ENCODE measurements around the gene FDPS. TPM values are rescaled to one million over a fixed set of nuclear protein-coding genes. Genes with fewer than 3 reads are reported as not detected.

FDPS gene
- total and polyA plus RNA-seq, 5 experiments from 2014 or later: 78.9 to 120 (median 97.2) TPM

DNA sequence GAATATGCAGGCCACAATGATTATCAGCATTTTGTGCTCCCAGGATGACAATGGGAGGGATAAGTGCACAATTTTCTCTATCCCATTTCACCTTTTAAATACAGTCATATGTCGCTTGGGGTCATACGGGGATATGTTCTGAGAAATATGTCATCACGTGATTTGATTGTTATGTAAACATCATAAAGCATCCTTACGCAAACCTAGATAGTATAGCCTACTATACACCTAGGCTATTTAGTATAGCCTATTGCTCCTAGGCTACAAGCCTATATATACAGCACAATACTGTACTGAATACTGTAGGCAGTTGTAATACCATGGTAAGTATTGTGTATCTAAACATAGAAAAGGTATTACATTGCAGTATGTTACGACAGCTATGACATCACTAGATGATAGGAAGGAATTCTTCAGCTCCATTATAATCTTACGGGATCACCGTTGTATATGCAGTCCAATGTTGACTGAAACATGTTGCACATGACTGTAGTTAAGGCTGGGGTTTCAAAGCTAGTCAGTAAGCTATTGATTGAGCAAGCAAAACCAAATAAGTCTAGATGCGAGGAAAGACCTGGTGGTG, 30.9 kb downstream of the FDPS start:
- Mint-ChIP-seq H3K9me3 (no peaks in the 10 kb centered on the region), H3K27ac (peak overlapping the region in 2 of 10 donors; percentile 14 to 34), H3K27me3 (no peaks in the 10 kb centered on the region), H3K36me3 (peaks cover 0 to 89% (median 23%) of the 10 kb centered on the region in 3 donors), H3K4me3 (no peak overlapping the region), H3K4me1 (peaks cover 0 to 1% (median 0%) of the 10 kb centered on the region in 4 donors)
- POLR2A ChIA-PET: no interaction called here
- ATAC-seq (no peak), DNase-seq (no peak)

DNA sequence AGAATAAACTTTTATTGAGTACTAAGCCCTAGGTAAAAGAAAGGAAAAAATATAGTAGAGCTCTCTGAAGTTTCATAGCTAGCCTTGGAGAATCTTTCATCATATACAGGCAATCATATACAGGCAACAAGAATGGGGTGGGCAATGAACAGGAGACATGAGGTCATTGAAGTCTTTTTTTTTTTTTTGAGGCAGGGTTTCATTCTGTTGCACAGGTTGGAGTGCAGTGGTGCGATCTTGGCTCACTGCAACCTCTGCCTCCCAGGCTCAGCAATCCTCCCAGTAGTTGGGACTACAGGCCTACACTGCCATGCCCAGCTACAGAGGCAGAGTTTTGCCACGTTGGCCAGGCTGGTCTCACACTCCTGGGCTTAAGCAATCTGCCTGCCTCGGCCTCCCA, 34.2 kb downstream of the FDPS start:
- Mint-ChIP-seq H3K27ac (peak overlapping the region in 1 of 10 donors; percentile 59), H3K4me1 (no peaks in the 10 kb centered on the region), H3K9me3 (no peaks in the 10 kb centered on the region), H3K36me3 (peaks cover 0 to 95% (median 22%) of the 10 kb centered on the region in 3 donors), H3K27me3 (no peaks in the 10 kb centered on the region), H3K4me3 (no peak overlapping the region)
- DNase-seq (no peak), ATAC-seq (no peak)
- POLR2A ChIA-PET: no interaction called here

DNA sequence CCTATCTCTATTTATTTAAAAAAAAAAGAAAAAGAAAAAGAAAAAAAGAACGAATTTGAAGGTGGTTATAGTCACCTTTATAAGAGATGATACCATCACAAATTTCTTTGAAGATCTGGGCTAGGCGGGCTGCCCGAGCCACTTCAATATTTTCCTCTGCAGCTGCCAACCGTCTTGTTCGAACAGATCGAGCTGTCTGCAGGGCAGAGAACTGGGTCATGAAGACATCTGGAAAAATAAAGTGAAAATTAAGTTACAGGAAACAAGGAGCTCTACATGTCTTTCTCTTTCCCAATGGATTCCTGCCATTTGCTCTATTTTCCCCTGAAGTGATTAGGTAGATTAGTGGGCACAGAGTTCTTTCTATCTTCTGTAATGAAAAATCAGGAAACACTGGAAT, 44.0 kb downstream of the FDPS start:
- Mint-ChIP-seq H3K36me3 (peaks cover 0 to 94% (median 25%) of the 10 kb centered on the region in 3 donors), H3K27ac (peak overlapping the region in 3 of 10 donors; percentile 9 to 31 (median 27)), H3K4me3 (no peak overlapping the region), H3K27me3 (no peaks in the 10 kb centered on the region), H3K9me3 (no peaks in the 10 kb centered on the region), H3K4me1 (no peaks in the 10 kb centered on the region)
- ATAC-seq (no peak), DNase-seq (no peak)
- POLR2A ChIA-PET: no interaction called here

DNA sequence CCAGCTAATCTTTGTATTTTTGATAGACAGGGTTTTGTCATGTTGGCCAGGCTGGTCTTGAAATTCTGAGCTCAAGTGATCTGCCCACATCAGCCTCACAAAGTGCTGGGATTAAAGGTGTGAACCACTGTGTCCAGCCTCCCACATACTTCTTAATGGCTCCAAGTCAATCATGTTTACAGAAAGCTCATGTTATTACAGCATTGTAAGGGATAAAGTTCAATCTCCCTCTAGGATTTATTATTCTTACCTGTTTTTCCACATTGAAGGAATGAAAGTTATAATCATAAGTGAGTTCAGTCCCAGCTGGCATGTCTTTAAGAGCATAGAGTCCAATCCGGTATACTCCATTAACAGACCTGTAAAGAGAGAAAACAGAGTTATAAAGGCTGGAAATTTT, 51.4 kb downstream of the FDPS start:
- Mint-ChIP-seq H3K9me3 (no peaks in the 10 kb centered on the region), H3K4me1 (no peaks in the 10 kb centered on the region), H3K27ac (peak overlapping the region in 1 of 10 donors; percentile 32), H3K27me3 (no peaks in the 10 kb centered on the region), H3K36me3 (peaks cover 0 to 63% (median 11%) of the 10 kb centered on the region in 3 donors), H3K4me3 (no peak overlapping the region)
- no peak for DNase-seq
- POLR2A ChIA-PET: no interaction called here
- ATAC-seq: no peak

Small RNAs within 50 kb of the gene (microRNA-seq; reads per million reads assigned to microRNA genes)
- gene MIR555 (ENCODE audit: borderline microRNAs expressed): not detected

Other genes starting within 250 kb of the FDPS start
- gene EFNA4, start 245.1 kb upstream of the FDPS start, total RNA-seq: 1 to 10 TPM; 4.6 to 5.3 TPM
- gene EFNA4, start 245.1 kb upstream of the FDPS start, polyA plus RNA-seq: 1 to 10 TPM; 1.0 to 2.6 (median 1.1) TPM
- gene EFNA3, start 230.0 kb upstream of the FDPS start, total RNA-seq: 1 to 10 TPM in 1 of 2 experiments, under 1 TPM in 1; 0.88 to 1.2 TPM
- 1 to 10 TPM in 1 of 3 donors, under 1 TPM in 2; 0.53 to 1.3 (median 0.56) TPM for gene EFNA3, start 230.0 kb upstream of the FDPS start, polyA plus RNA-seq
- 1 to 10 TPM; 8.5 to 8.6 TPM for gene EFNA1, start 181.0 kb upstream of the FDPS start, total RNA-seq
- 10 to 100 TPM in 1 of 3 donors, 1 to 10 TPM in 2; 2.9 to 12.0 (median 7.7) TPM for gene EFNA1, start 181.0 kb upstream of the FDPS start, polyA plus RNA-seq
- gene SLC50A1, start 173.0 kb upstream of the FDPS start, total RNA-seq: 10 to 100 TPM; 26.7 to 26.9 TPM
- gene SLC50A1, start 173.0 kb upstream of the FDPS start, polyA plus RNA-seq: 10 to 100 TPM; 50.3 to 72.7 (median 62.3) TPM
- 10 to 100 TPM; 45.2 to 59.8 TPM for gene DPM3, start 168.3 kb upstream of the FDPS start, total RNA-seq
- 100 to 1,000 TPM; 103 to 159 (median 159) TPM for gene DPM3, start 168.3 kb upstream of the FDPS start, polyA plus RNA-seq
- gene KRTCAP2, start 135.6 kb upstream of the FDPS start, total RNA-seq: 100 to 1,000 TPM; 148 to 152 TPM
- 100 to 1,000 TPM; 453 to 495 (median 490) TPM for gene KRTCAP2, start 135.6 kb upstream of the FDPS start, polyA plus RNA-seq
- 1 to 10 TPM; 4.0 to 4.1 TPM for gene TRIM46, start 135.0 kb upstream of the FDPS start, total RNA-seq
- under 1 TPM; 0.40 to 0.92 (median 0.60) TPM for gene TRIM46, start 135.0 kb upstream of the FDPS start, polyA plus RNA-seq
- 10 to 100 TPM; 36.8 to 37.9 TPM for gene THBS3, start 101.0 kb upstream of the FDPS start, total RNA-seq
- gene THBS3, start 101.0 kb upstream of the FDPS start, polyA plus RNA-seq: 1 to 10 TPM; 1.2 to 3.8 (median 3.0) TPM
- 10 to 100 TPM; 26.9 to 27.1 TPM for gene MTX1, start 100.2 kb upstream of the FDPS start, total RNA-seq
- 10 to 100 TPM; 45.8 to 50.7 (median 48.5) TPM for gene MTX1, start 100.2 kb upstream of the FDPS start, polyA plus RNA-seq
- gene ENTREP3, start 53.4 kb upstream of the FDPS start, total RNA-seq: 10 to 100 TPM; 10.7 to 13.5 TPM
- gene ENTREP3, start 53.4 kb upstream of the FDPS start, polyA plus RNA-seq: 1 to 10 TPM; 1.8 to 2.5 (median 2.3) TPM
- 100 to 1,000 TPM in 1 of 2 experiments, 10 to 100 TPM in 1; 93.3 to 105 TPM for gene SCAMP3, start 46.5 kb upstream of the FDPS start, total RNA-seq
- 100 to 1,000 TPM; 124 to 189 (median 138) TPM for gene SCAMP3, start 46.5 kb upstream of the FDPS start, polyA plus RNA-seq
- 100 to 1,000 TPM; 115 to 134 TPM for gene CLK2, start 35.4 kb upstream of the FDPS start, total RNA-seq
- gene CLK2, start 35.4 kb upstream of the FDPS start, polyA plus RNA-seq: 10 to 100 TPM; 11.3 to 22.6 (median 12.9) TPM
- gene HCN3, start 31.4 kb upstream of the FDPS start, total RNA-seq: 1 to 10 TPM; 3.9 to 4.1 TPM
- gene HCN3, start 31.4 kb upstream of the FDPS start, polyA plus RNA-seq: under 1 TPM in 2 of 3 donors, not detected in 1; 0.20 to 0.51 TPM
- not detected for gene PKLR, start 7.4 kb upstream of the FDPS start, total RNA-seq
- gene PKLR, start 7.4 kb upstream of the FDPS start, polyA plus RNA-seq: not detected
- 10 to 100 TPM; 16.1 to 16.3 TPM for gene RUSC1, start 12.0 kb downstream of the FDPS start, total RNA-seq
- 1 to 10 TPM; 4.4 to 7.9 (median 7.5) TPM for gene RUSC1, start 12.0 kb downstream of the FDPS start, polyA plus RNA-seq